DMS114 treated with DMSO at 0.1 percent for 48 hours (cell line): Measurements from ENCODE around the gene CEP350.
"Not testable (repeated sequence)": the region's sequence is repeated elsewhere in the genome, so short reads cannot be mapped to it uniquely, and the experiment has no call there.

ENCODE experiments used
- DNase-seq: peaks from one replicate; lab custom pipeline; 2025; ENCODE audit not compliant: unreplicated experiment; lab: John Stamatoyannopoulos, UW

The CEP350 gene

GRCh38 chr1:179978199-179979079 lies 23.8 kb downstream of the CEP350 start:
- no peak for DNase-seq

DNA sequence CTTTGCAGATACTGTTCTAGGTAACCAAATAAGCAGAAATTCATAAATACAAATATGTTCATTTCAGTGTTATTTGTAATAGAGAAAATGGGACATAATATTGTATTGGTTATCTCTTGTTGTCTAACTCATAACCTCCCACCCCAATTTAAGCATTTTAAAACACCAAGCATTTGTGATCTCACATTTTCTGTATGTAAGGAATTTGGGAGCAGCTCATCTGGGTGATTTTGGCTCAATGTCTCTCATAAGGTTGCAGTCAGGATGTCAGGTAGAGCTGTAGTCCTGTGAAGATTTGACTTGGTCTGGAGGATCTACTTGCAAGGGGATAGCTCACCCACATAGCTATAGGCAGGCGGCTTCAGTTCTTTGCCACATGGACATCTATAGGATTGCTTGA lies 29.5 kb downstream of the CEP350 start:
- no peak for DNase-seq

GRCh38 chr1:179984942-179985341 lies 30.3 kb downstream of the CEP350 start:
- no peak for DNase-seq

DNA sequence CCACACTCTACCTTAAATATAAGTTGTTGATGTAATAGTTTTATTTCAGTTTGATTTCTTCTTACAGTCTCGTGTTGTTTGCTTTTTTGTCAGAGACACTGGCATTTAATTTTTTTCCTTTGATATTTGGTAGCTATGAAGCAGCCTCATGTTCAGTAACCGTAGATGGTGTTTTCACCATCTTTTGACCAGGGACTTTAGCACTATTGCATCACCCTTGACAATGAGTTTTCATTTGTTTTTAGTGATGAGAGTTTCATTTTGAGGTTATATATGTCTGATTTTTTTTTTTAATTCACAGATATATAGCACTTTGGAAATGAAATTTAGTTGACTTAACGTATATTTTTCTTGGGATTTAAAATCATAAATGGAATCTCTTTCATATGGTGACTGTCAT lies 36.2 kb downstream of the CEP350 start:
- no peak for DNase-seq

DNA sequence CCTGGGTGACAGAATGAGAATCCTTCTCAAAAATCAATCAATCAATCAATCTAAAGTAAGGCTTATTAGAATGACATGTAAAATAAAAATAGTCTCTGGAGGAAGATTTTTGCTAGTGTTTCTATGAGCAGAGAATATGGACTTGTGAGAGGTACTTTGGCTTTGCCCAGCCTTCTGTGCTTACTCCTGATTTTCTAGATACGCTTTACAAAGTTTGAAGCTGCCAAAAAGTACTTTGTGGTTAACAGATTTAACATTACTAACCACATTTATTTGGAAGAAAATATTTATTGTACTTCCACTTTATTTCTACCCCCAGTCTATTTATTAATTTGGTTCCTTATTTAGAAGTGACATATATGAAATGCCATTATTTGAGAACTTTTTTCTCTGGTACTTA lies 41.0 kb downstream of the CEP350 start:
- DNase-seq = no peak

GRCh38 chr1:179996099-179996498 lies 41.5 kb downstream of the CEP350 start:
- no peak for DNase-seq

GRCh38 chr1:180000575-180000974 lies 46.0 kb downstream of the CEP350 start:
- DNase-seq = no peak

DNA sequence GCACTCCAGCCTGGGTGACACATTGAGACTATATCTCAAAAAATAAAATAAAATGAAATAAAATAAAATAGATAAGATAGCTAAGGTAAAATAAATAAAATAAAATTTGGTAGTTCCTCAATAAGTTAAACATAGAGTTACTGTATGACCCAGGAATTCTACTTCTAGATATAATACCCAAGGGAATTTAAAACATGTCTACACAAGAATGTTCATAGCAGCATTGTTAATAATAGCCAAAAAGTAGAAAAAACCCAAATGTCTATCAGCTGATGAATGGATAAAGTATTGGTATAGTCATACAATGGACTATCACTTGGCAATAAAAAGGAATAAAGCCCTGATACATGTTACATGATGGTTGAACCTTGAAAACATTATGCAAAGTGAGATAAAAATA lies 47.8 kb downstream of the CEP350 start:
- DNase-seq = no peak

GRCh38 chr1:180003026-180003695 lies 48.6 kb downstream of the CEP350 start:
- DNase-seq = no peak

DNA sequence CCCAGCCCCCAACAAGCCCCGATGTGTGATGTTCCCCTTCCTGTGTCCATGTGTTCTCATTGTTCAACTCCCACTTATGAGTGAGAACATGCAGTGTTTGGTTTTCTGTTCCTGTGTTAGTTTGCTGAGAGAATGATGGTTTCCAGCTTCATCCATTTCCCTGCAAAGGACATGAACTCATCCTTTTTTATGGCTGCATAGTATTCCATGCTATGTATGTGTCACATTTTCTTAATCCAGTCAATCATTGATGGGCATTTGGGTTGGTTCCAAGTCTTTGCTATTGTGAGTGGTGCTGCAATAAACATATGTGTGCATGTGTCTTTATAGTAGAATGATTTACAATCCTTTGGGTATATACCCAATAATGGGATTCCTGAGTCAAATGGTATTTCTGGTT lies 52.2 kb downstream of the CEP350 start:
- DNase-seq = not testable (repeated sequence)

- DNase-seq = no peak
Measured at GRCh38 chr1:180020017-180020416, 65.4 kb downstream of the CEP350 start.

- no peak for DNase-seq
Measured at GRCh38 chr1:180026556-180026955, 71.9 kb downstream of the CEP350 start.

DNA sequence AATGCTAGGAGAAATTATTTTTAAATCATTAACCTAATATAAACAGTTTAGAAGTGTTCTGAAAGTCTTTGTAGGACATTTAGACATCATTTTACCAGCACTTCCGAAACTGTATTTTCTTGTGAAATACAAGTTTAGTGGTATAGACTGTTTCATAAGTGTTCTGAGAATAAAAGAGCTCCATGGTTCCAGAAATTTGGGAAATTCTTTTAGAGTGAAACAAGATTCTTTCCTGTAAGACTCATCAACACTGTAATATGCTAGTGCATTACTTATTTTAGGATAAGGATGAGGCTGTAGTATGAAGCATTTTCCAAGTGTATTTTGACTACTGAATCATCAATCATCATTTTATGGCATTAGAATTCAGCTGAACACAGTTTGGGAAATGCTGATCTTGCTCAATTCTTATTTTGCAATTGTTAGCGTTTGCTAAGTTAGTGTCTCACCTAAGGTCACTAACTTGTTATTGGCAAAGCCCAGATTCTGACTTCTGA lies 73.4 kb downstream of the CEP350 start:
- no peak for DNase-seq

DNA sequence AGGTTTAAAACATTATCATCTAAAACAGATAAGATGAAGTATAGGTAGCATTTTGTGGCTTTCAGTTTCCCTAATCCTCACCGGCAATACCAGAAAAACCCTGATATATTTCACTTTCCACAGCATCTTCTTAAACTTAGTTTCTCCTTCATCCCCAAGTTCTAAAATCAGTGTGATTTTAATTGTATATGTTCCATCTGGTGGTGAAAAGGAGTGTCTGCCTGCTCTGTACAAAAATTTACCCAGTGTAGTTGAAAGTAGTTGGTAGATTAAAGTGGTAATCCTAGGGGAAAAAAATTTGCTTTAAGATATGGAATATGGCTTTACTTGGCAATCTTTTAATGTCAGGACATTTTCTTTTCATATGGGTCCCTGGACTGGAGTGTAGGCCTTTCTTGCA lies 74.3 kb downstream of the CEP350 start:
- no peak for DNase-seq

DNA sequence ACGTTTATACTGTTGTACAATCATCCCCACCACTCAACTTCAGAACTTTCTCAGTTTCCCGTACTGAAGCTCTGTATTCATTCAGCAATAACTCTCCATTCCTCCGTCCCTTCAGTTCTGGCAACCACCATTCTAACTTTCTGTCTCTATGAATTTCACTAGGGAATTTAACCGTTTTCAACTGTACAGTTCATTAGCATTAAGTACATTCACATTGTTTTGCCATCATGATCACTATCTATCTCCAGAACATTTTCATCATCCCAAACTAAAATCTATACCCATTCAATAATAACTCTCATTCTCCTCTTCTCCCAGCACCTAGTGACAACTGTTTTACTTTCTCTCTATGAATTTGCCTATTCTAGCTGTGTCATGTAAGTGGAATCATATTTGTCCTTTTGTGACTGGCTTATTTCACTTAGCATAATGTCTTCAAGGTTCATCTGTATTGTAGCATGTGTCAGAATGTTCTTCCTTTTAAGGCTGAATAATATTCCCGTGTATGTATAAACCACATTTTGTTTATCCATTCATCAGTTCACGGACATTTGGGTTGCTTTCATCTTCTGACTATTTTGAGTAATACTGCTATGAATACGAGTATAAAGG lies 75.0 kb downstream of the CEP350 start:
- DNase-seq = no peak

GRCh38 chr1:180031664-180032063 lies 77.1 kb downstream of the CEP350 start:
- DNase-seq = no peak

GRCh38 chr1:180033390-180033789 lies 78.8 kb downstream of the CEP350 start:
- no peak for DNase-seq

GRCh38 chr1:180040034-180040433 lies 85.4 kb downstream of the CEP350 start:
- DNase-seq = no peak

DNA sequence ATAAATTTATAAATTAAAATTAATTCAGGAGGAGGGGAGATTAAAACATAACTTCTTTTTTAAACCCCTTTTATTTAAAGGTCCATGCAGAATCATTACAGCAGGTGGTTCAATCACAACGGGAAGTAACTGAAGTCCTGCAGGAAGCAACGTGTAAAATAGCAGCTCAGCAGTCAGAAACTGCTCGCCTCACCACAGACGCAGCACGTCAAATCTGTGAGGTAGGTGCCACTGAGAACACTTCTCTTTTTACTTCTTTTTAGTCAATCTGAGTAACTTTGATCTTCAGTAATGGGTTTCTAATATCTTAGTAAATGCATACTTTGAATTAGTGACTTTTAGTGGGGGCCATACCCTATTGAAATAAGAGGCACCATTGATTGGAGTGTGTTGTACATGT lies 87.0 kb downstream of the CEP350 start:
- DNase-seq = no peak

DNA sequence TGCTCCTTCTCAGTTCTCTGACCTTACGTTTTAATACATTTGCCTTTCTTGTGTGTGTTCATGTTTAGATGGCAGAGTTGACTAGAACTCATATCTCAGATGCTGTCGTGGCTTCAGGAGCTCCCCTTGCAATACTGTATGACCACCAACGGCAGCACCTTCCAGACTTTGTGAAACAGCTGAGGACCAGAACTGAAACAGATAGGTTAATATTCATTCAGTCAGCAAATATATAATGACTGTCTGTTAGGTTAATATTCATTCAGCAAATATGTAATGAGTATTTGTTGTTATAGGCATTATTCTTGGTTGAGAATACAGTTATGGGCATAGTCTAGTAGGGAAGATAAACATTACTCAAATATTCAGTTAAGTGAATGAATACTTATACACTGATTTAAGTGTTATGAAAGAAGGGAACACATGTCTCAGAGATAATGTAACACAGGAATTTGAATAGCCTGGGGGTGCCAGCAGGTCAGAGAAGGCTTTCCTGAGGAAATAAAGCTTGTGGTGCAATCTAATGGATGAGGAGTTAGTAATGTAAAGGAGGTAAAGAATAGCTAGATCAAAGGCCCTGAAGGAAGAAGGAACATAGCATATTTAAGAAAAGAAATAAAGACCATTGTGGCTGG lies 88.5 kb downstream of the CEP350 start:
- DNase-seq = no peak

DNA sequence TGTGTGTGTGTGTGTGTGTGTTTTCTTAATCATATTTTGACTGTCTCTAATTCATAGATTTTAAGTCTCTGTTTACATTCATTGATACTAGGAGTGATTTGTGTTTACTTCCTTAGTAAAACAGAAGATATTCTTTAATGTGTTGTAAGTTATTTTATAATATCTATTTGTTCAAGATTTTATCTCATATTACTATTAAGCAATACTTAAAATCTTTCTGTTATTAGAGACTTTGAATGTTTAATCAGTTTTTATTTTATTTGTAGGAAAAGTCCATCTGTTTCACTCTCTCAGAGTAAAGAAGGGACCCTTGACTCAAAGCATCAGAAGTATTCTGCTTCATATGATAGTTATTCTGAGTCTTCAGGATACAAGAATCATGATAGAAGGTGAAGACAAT lies 89.2 kb downstream of the CEP350 start:
- DNase-seq = no peak
